Transverse colon (tissue), 3 donors: ENCODE results near the gene C10orf71.

Source experiments
- POLR2A ChIP-seq: fragments of 450-650 bp; IDR thresholded peaks from one replicate; pipeline ENCODE4 v1.6.1; 2016; ENCODE audit warnings: antibody characterized with exemption, mild to moderate bottlenecking, moderate library complexity
- TF ChIP-seq, protein P1 (sequence below), 5 experiments: fragments of 200-600 bp in 3 of 5; fragments of 450-650 bp in 2 of 5; sonication (generic) in 3 of 5; IDR thresholded peaks; 1 replicate in 2 of 5; 2 replicates in 3 of 5; pipeline ENCODE4 v1.5.1; 2016 to 2017; ENCODE audit warnings: antibody characterized with exemption in 5 of 5, inconsistent platforms in 3 of 5, mild to moderate bottlenecking in 2 of 5, moderate library complexity in 1 of 5

- no peak for TF ChIP-seq POLR2A
- TF ChIP-seq, protein P1, sequence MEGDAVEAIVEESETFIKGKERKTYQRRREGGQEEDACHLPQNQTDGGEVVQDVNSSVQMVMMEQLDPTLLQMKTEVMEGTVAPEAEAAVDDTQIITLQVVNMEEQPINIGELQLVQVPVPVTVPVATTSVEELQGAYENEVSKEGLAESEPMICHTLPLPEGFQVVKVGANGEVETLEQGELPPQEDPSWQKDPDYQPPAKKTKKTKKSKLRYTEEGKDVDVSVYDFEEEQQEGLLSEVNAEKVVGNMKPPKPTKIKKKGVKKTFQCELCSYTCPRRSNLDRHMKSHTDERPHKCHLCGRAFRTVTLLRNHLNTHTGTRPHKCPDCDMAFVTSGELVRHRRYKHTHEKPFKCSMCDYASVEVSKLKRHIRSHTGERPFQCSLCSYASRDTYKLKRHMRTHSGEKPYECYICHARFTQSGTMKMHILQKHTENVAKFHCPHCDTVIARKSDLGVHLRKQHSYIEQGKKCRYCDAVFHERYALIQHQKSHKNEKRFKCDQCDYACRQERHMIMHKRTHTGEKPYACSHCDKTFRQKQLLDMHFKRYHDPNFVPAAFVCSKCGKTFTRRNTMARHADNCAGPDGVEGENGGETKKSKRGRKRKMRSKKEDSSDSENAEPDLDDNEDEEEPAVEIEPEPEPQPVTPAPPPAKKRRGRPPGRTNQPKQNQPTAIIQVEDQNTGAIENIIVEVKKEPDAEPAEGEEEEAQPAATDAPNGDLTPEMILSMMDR (IDR thresholded peaks at IDR 0.05), result no peak
Measured at GRCh38 chr10:49308881-49309280, 9.9 kb downstream of the C10orf71 start.
